GM18499 (cell line): ENCODE measurements around the gene ATP2B3.

Experiments used
- ATAC-seq: cut with Tn5 transposase; IDR thresholded peaks from one replicate; pipeline ENCODE4 v1.9.1; 2021; ENCODE audit warnings: moderate number of reproducible peaks; ENCODE audit not compliant: insufficient read depth, unreplicated experiment

Gene ATP2B3

DNA sequence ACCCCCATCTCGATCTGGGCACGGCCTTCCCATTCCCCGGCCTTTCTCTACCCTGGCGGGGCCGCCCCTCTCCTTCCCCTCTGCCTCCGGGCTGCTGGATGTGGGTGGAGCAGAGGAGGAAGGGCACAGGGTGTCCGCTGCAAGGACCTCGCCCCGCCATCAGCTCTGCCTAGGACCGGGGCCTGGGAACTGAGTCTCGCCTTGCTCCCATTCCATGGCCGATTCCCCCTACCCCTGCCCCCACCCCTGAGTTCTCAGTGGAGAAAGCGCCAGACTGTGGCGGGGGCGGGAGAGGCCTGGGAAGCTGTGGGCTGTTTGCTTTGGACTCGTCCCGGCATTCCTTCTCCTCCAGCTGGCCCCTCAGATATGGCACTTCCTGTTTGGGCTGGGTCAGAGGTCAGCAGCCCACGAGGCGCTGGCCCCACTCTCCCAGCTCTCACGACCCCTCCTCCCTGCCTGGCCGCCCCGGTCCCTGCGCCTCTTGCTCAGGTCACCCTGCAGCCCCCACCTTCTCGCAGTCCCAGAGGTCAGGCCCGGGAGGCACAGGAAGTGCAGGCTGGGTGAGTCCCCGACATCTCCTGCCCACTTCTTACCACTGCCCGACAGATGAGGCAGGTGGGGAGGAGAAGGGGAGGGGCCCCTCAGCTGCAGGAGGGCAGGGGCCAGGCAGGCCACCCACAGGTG, 29.1 kb upstream of the ATP2B3 start:
- no peak for ATAC-seq

DNA sequence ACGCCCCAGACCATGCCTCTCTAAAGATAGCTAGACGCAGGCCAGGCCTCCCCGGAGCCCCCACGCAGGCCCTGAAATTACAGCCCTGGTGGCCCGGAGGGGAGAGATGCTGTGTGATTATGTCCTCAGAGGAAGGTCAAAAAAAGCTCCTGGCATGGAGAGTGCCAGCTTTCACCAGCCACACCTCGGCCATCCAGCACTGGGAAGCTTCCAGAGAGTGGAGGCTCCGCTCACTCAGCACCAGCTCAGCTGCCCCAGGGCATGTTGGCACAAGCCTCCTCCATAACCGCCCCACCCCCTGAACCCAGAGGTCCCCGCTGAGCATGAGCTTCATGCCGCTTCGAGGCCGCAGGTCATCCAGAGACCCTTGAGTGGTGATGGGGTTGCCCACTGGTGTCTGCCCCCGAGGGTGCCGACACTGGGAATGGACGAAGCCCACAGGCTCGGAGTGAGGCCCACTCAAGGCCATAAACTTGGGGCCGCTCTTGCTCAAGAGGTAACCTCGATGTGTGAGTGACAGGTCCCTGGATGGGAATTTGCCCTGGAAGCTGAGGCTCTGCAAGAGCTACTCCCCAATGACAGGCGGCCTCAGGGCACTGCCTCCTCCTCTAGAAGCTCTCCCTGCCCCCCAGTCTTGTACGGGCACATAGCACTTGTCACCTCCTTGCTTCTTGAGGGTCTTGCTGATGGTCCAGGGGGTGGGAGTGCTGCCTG, 27.1 kb upstream of the ATP2B3 start:
- no peak for ATAC-seq

- ATAC-seq, result no peak
Measured at GRCh38 chrX:153491351-153491914, 26.0 kb upstream of the ATP2B3 start.

DNA sequence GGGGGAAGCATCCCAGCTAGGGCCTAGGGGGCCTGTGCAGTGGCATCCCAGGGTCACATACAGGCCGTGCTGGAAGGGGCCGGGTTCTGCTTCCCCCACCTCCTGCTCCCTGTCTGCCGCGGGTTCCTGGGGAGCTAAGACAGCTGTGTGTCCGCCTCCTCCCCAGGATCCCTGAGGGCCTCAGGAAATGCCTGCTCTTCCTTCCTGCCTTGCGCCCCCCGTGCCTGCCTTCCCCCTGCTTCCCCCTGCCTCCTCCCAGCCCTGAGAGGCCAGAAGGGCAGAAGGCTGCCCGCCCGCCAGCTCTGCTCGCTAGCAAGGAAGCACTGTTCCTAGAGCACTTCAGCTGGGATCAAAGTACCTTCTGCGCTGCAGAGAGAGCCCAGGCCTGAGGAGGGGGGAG, 25.5 kb upstream of the ATP2B3 start:
- no peak for ATAC-seq

- ATAC-seq, result no peak
Measured at GRCh38 chrX:153492543-153492942, 24.9 kb upstream of the ATP2B3 start.

- no peak for ATAC-seq
Measured at GRCh38 chrX:153493085-153493484, 24.4 kb upstream of the ATP2B3 start.

- no peak for ATAC-seq
Measured at GRCh38 chrX:153494061-153494460, 23.4 kb upstream of the ATP2B3 start.

GRCh38 chrX:153494541-153495361, 22.7 kb upstream of the ATP2B3 start, which contains the start of gene BGN:
Gene BGN (plus strand): TSS chrX:153494980. CDS start chrX:153504632, 9,652 bp downstream.
- no peak for ATAC-seq

GRCh38 chrX:153495362-153495751, 22.1 kb upstream of the ATP2B3 start:
- ATAC-seq, result no peak

- no peak for ATAC-seq
Measured at GRCh38 chrX:153495903-153496589, 21.4 kb upstream of the ATP2B3 start.

DNA sequence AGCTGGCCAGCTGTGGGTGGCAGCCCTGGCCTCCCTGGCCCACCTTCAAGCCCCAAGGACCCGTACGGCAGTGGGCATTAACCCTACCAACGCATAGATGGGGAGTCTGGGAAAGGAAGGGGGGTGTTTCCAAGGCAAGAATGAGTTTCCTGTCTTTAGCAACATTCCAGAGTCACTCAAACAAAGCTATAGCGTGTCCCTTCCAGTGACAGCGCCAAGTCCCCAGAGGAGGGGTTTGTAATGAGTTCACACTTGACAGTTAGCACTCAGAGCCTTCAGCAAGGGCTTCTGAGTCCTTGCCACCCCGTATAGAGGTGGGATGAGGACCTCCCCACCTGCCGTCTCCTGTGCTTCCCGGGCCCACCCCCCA, 20.9 kb upstream of the ATP2B3 start:
- no peak for ATAC-seq

DNA sequence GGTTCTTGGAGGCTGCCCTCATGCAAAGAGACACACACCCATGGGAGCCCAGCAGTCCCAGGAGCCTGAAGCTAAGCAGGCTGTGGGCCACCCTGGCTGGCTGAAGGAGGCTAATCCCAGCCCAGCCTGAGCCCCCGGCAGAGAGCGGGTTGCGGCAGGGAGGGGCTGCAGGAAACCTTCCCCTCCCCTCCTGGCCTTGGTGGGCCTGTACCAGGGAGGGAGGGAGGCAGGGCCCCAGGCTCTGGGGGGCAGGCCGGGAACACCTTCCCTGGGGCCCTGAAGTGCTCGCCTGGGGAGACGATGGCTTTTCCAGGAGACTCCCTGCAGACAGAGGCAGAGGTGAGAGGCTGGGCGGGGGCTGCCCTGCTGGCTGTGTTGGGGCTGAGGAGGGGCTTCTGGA, 19.0 kb upstream of the ATP2B3 start:
- no peak for ATAC-seq

GRCh38 chrX:153499341-153499740, 18.1 kb upstream of the ATP2B3 start:
- ATAC-seq, result no peak

DNA sequence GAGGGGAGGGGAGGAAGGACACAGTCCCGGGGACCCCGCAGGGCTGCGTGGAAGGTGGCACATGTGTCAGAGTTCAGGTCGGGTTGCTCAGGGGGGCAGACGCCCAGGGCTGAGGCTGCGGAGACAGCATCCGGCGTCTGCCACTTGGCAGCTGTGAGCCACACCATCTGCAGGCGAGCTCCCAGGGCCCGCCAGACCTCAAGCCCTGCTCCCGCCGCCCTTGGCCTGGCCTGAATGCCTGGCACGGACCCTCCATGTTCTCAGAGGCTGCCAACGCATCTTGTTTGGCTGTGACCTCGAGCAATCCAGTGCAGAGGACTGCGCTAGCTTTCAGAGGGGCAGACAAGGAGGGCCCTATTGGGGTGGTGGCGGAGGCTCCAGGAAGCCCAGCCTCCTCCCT, 17.6 kb upstream of the ATP2B3 start:
- no peak for ATAC-seq

DNA sequence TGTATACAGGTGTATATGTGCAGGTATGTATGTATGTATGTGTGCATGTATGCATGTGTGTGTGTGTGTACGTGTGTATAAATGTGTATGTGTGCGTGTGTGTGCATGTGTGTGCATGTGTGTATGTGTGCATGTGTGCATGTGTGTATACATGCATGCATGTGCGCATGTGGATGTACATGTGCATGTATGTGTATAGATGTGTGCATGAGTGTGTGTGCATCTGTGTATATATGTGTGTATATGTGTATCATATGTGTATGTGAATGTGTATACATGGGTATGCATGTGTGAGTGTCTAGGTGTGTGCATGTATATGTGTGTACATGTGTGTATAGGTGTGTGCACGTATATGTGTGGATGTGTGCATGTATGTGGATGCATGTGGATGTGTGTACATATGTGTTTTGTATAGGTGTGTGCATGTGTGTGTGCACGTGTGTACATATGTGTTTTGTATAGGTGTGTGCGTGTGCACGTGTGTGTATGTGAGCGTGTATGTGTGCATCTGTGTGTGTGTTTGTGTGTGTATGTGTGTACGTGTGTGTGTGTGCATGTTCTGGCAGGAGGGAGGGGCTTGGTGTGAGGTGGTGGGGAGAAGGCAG, 16.7 kb upstream of the ATP2B3 start:
- no peak for ATAC-seq

DNA sequence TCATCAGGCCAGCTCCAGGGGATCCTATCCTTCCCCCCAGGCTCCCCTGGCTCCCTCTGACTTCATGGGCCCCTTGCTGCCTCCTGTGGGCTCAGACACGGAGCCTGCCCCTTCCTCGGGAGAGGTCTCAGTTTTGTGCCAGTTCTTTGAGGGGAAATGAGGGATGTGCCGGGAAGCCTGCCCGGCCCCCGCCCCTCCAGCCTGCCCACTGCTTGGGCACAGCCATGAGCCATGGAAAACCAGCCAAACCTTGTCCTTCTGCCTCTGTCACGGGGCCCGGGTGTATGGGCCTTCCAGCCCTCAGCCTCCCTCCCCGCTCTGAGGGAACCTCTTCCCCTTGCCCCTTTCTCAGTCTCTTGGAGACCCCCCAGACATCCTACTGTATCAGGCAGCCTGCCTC, 15.9 kb upstream of the ATP2B3 start:
- ATAC-seq, result no peak

GRCh38 chrX:153502131-153502530, 15.3 kb upstream of the ATP2B3 start:
- no peak for ATAC-seq

GRCh38 chrX:153502796-153503195, 14.6 kb upstream of the ATP2B3 start:
- no peak for ATAC-seq

DNA sequence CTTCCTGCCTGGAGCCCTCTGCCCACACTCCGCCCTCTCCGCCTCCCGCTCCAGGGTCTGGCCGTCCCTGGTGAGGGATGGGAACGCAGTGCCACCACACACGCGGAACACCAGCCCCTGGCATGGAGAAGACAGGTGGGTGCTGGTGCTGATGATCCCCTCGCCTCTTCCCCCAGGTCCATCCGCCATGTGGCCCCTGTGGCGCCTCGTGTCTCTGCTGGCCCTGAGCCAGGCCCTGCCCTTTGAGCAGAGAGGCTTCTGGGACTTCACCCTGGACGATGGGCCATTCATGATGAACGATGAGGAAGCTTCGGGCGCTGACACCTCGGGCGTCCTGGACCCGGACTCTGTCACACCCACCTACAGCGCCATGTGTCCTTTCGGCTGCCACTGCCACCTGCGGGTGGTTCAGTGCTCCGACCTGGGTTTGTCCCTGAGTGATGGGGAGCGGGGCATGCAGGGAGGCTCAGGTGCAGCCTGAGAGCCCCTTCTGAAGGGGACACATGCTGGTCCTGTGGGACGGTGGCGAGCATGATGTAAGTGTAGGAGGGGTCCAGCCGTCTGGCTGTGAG, 12.9 kb upstream of the ATP2B3 start:
- no peak for ATAC-seq

- ATAC-seq, result no peak
Measured at GRCh38 chrX:153505361-153505760, 12.1 kb upstream of the ATP2B3 start.
